Ramos (cell line): ENCODE measurements around the gene NR2F1.

Experiments used
- in situ Hi-C: fragments of 300-500 bp; cut with MboI; formaldehyde crosslinking; loops from one replicate; pipeline ENCODE4 v1.14.3; 2022; ENCODE audit warnings: low sequenced_read_pairs; ENCODE audit not compliant: unreplicated experiment

Gene NR2F1

DNA sequence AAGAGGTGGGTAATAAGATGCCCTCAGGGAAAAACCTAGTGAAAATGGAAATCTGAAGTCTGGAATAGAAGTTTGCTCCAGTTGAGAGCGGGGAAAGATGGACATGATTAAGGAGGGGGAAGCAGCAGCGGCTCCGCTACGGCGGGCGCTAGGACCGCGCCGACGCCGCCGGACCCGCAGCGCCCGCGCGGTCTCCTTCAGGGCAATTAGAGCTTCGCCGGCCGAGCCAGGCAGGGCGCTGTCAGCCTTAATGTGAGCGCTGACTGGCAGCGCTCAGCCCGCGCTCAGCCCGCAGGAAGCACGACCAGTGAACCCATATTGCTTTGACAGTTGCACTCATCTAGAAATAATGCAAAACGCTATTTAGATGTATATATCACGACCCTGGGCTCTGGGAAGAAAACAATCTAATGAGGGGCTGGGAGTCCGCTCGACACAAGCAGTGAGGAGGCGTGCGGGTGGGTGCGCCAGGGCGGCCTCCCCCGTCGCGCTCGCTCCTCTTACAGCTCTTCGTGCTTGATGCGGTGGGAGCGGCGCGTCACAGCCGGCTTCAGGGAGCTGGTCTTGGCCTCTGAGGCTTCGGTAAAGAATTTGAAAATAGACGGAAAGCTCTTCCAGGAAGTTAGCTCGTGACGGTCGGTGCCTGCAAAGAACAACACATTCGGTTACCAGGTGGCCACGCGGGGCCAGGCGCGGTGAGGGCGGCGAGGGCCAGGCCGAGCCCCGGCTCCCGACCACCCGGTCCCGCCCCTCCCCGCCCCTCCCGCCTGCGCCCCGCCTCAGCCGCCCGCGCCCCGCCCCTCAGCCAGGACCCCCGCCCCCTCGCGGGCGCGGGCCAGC is 37.7 kb downstream of the NR2F1 start:
- in situ Hi-C loops, result no loop called here

DNA sequence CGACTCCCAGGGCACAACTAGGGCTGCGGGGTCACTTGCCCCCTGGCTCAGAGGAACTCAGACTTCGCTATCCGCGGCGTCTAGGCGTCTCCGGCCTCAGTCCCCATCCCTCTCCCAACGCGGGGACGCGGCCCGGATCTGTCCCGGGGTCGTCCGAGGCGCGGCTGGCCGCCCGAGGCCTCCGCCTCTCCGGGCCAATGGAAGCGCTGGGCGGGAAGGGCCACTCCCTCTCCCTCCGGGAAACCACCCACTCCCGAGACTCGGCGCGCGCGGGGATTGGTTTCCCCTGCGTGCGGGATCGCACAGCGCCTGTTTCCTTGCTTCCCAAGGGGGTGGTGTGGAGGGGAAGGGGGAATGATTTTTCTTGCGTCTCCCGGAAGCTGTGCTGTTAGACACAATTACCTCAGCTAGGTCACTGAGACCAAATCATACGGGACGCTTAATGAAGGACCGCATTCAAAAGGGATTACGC is 38.3 kb downstream of the NR2F1 start:
- in situ Hi-C loops, result no loop called here

DNA sequence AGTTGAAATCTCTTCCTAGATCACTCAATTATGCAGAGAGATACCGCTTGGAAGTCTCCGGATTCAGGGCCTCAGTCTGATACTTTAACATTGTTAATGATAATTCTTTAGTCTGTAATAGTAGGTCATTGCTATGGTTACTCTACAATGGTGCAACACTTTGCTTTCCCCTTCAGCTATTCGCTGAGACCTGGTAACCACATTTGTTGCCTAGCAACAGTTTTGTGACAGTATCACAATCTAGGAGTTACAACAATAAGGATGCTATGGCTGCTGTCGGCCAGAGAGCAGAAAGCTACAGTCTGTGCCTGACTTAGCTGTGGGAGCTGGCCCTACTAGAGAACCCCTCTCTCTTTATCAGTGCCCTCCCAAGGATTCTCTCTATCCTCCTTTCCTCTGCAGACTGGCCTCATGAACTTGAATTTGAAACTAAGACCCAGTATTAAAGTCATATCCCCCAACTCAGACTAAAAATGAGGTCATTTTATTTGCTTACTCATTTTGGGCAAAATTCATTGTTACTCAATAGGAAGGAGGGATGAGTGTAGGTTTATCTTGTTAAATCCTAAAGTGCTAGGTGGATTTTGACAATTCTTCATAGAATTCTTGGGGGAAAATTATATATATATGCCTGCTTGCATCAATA is 39.3 kb downstream of the NR2F1 start:
- in situ Hi-C loops, result no loop called here

DNA sequence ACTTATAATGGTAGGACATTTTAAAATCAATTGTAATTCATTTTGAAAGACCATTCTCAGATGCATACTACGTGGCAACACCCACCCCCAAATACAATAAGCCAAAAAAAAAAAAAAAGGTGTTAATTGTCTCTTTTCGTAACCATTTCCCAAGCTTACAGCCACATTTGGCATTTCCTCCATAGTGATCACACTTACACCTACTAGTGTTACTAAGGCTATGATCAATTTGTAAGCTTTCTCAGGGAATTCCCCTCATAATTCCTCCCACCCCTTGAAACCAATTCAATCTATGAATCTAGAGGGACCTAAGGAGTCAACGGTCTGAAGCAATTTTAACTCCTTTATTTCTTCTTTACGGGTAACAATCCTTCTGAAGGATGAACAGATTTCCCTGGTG is 40.1 kb downstream of the NR2F1 start:
- in situ Hi-C loops, result no loop called here

DNA sequence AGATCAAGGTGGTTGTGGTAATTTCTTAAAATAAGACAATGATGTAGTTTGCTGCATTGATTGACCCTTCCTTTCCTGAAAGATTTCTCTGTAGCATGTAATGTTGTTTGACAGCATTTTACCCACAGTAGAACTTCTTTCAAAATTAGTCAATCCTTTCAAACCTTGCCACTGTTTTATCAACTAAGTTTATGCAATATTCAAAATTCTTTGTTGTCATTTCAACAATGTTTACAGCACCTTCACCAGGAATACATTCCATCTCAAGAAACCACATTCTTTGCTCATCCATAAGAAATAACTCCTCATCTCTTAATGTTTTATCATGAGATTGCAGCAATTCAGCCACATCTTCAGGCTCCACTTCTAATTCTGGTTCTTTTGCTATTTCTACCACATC is 43.8 kb downstream of the NR2F1 start:
- in situ Hi-C loops, result no loop called here

DNA sequence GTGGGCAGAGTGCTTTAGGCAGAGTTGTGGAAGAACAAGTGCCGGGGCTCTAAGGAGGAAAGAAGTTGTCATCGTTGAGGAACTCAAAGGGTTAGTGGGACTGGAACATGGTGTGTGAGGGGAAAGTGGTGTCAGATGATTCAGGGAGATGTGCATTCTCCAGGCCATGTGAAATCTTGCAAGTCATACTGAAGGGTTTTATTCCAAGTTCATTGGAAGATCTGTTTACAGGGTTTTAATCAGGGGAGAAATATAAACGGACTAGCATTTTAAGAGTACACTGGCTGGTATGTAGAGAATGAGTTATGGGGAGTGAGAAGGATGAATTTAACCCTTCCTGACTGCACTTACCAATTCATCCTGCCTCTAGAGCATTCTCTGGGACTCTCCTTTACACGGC is 49.3 kb downstream of the NR2F1 start:
- in situ Hi-C loops, result no loop called here

DNA sequence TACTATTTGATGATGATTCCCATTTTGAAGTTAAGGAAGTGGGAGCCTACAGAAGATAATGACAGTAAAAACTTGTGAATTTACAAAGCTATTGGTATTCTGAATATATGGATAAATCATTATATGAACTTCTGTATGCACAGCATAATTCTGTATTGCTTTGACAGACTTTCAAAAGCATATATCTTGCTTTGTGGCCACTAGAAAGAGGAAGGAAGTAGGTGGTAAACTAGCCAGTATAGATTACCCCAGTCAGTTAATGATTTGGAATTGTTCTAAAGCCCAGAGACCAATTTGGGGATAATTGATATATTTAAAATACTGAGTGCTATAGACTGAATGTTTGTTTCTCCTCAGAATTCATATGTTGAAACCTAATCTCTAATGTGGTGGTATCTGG is 53.0 kb downstream of the NR2F1 start:
- in situ Hi-C loops, result no loop called here

DNA sequence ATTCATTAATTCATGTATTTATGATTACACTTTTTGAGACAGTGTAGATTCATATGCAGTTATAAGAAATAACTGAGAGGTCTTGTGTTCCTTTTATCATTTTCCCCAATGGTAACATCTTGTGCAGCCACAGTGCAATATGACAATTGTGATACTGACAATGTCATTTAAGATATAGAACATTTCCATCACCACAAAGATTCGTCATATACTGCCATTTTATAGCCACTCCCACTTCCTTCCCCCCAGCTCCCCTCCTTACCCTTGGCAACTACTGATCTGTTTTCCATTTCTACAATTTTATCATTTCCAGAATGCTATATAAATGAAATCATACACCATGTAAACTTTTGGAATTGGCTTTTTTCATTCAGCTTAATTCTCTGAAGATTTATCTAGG is 53.8 kb downstream of the NR2F1 start:
- in situ Hi-C loops, result no loop called here

DNA sequence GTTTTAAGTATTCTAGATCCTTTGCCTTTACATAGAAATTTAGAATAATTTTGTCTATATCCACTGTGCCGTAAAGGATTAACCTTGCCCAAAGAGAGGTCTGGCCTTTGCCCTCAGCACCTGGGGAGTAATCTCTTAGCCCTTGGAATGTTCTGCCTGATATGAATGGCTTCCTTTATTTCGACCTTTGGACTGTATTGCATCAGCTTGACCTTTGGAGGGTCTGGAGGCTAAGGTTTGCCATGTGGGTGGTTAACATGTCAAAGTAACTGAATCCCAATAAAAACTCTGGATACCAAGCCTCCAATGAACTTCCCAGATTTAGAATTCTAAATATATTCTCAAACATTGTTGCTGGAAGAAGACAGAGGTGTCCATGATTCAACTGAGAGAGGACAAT is 54.7 kb downstream of the NR2F1 start:
- in situ Hi-C loops, result no loop called here

DNA sequence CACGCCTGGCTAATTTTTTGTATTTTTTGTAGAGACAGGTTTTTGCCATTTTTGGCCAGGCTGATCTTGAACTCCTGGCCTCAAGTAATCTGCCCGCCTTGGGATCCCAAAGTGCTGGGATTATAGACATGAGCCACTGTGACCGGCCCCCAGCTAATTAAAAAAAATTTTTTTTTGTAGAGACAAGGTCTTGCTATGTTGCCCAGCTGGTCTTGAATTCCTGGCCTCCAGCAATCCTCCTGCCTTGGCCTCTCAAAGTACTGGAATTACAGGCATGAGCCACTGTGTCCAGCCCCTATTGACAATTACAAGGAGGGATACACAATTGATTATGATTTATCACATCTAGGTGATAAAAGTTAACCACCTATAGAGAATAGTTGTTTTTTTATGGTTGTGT is 59.5 kb downstream of the NR2F1 start:
- in situ Hi-C loops, result no loop called here
